HUES64 (cell line): ENCODE data around the gene TIMM21. TPM values are rescaled to one million over a fixed set of nuclear protein-coding genes. Genes with fewer than 3 reads are reported as not detected.

Source experiments
- H3K27ac ChIP-seq: 2 replicates; pipeline ENCODE4 v1.7.0; 2013; ENCODE audit warnings: low read depth, low read length, inconsistent platforms
- H3K27me3 ChIP-seq: 2 replicates; pipeline ENCODE4 v1.6.1; 2013; ENCODE audit warnings: mild to moderate bottlenecking, low read length; ENCODE audit not compliant: insufficient read depth
- H3K36me3 ChIP-seq: 2 replicates; pipeline ENCODE4 v1.6.1; 2013; ENCODE audit warnings: mild to moderate bottlenecking, low read length; ENCODE audit not compliant: insufficient read depth
- H3K4me1 ChIP-seq: 2 replicates; pipeline ENCODE4 v1.6.1; 2013; ENCODE audit warnings: mild to moderate bottlenecking, low read length, moderate library complexity; ENCODE audit not compliant: insufficient read depth
- H3K4me3 ChIP-seq: 2 replicates; pipeline ENCODE4 v1.5.1; 2013; ENCODE audit warnings: mild to moderate bottlenecking, low read length, moderate library complexity
- H3K9ac ChIP-seq: 2 replicates; pipeline ENCODE4 v1.6.1; 2013; ENCODE audit warnings: mild to moderate bottlenecking, low read depth, low read length
- H3K9me3 ChIP-seq: 2 replicates; pipeline ENCODE4 v1.6.1; 2013; ENCODE audit warnings: low read depth, low read length; ENCODE audit not compliant: insufficient read depth
- WGBS: fragments of 150-250, 120-280 bp; methylation state at CpG from one replicate; pipeline ENCODE4 v1.1.7; 2013; ENCODE audit warnings: missing lambda C conversion rate; 5-methylcytosine and 5-hydroxymethylcytosine counted together
- polyA plus RNA-seq, 2 experiments: library from polyadenylated mRNA; stranded (reverse); fragments of 50-300 nt; gene quantifications; one replicate each; pipeline ENCODE4 v1.2.3, GENCODE V29; 2013

The TIMM21 gene
- 51.1 TPM for polyA plus RNA-seq (2013, experiment 1 of 2)
- polyA plus RNA-seq (2013, experiment 2 of 2): 52.4 TPM

- peaks cover 9% of the 10 kb centered on the region; the same call in 1 of the 2 replicates for H3K4me1 ChIP-seq
- H3K9me3 ChIP-seq: no peaks in the 10 kb centered on the region
- peak within 1 kb of the TSS; percentile 78 for H3K4me3 ChIP-seq
- under 1% methylated on average over 58 of the region's 58 CpGs for WGBS
- peaks cover 7% of the 10 kb centered on the region; the same call in 1 of the 2 replicates for H3K27me3 ChIP-seq
- H3K36me3 ChIP-seq: peaks cover 11% of the 10 kb centered on the region
- H3K9ac ChIP-seq: peak within 1 kb of the TSS; percentile 84
- H3K27ac ChIP-seq: peak within 1 kb of the TSS; percentile 87
Measured at GRCh38 chr18:74147779-74148542, at the start of gene TIMM21, which contains the start of gene FBXO15. Gene TIMM21, plus strand, starts transcription at chr18:74148523. Its CDS starts 286 bp downstream, at chr18:74148809. Gene FBXO15, minus strand, starts transcription at chr18:74147834. Its CDS starts 49 bp downstream, at chr18:74147785.

- no CpG with 5 or more reads among the region's 2 CpGs for WGBS
- no peak overlapping the region for H3K4me3 ChIP-seq
- H3K27ac ChIP-seq: no peak overlapping the region
- no peaks in the 10 kb centered on the region for H3K27me3 ChIP-seq
- peaks cover 1% of the 10 kb centered on the region; the same call in 1 of the 2 replicates for H3K4me1 ChIP-seq
- peaks cover 15% of the 10 kb centered on the region for H3K9me3 ChIP-seq
- H3K36me3 ChIP-seq: no peaks in the 10 kb centered on the region
- no peak overlapping the region for H3K9ac ChIP-seq
Measured at GRCh38 chr18:74108460-74108859, 39.9 kb upstream of the TIMM21 start.

GRCh38 chr18:74110149-74110548 lies 38.2 kb upstream of the TIMM21 start:
- Histone ChIP-seq H3K36me3 (no peaks in the 10 kb centered on the region), H3K27ac (no peak overlapping the region), H3K9ac (no peak overlapping the region), H3K4me1 (peaks cover 18% of the 10 kb centered on the region), H3K9me3 (peaks cover 15% of the 10 kb centered on the region), H3K27me3 (no peaks in the 10 kb centered on the region), H3K4me3 (no peak overlapping the region)
- no CpG with 5 or more reads among the region's 1 CpG for WGBS

- Histone ChIP-seq H3K36me3 (no peaks in the 10 kb centered on the region), H3K27ac (no peak overlapping the region), H3K9me3 (peaks cover 15% of the 10 kb centered on the region), H3K9ac (no peak overlapping the region), H3K4me1 (peaks cover 26% of the 10 kb centered on the region), H3K4me3 (no peak overlapping the region), H3K27me3 (no peaks in the 10 kb centered on the region)
- WGBS: 94% methylated on average over 3 of the region's 4 CpGs
Measured at GRCh38 chr18:74110976-74111375, 37.3 kb upstream of the TIMM21 start.

GRCh38 chr18:74113711-74114110 lies 34.6 kb upstream of the TIMM21 start:
- Histone ChIP-seq H3K9ac (no peak overlapping the region), H3K27me3 (no peaks in the 10 kb centered on the region), H3K27ac (peak overlapping the region; percentile 45), H3K4me1 (peaks cover 36% of the 10 kb centered on the region), H3K9me3 (peaks cover 15% of the 10 kb centered on the region), H3K36me3 (no peaks in the 10 kb centered on the region), H3K4me3 (no peak overlapping the region)

- Histone ChIP-seq H3K27ac (peak overlapping the region; percentile 45), H3K4me1 (peaks cover 36% of the 10 kb centered on the region), H3K9me3 (peaks cover 15% of the 10 kb centered on the region), H3K27me3 (no peaks in the 10 kb centered on the region), H3K36me3 (no peaks in the 10 kb centered on the region), H3K4me3 (no peak overlapping the region), H3K9ac (no peak overlapping the region)
- WGBS: 77% methylated on average over 1 of the region's 1 CpG
Measured at GRCh38 chr18:74114116-74114515, 34.2 kb upstream of the TIMM21 start.

GRCh38 chr18:74115046-74115445 lies 33.3 kb upstream of the TIMM21 start:
- 85% methylated on average over 4 of the region's 4 CpGs for WGBS
- Histone ChIP-seq H3K9ac (no peak overlapping the region), H3K4me3 (no peak overlapping the region), H3K36me3 (no peaks in the 10 kb centered on the region), H3K27me3 (no peaks in the 10 kb centered on the region), H3K4me1 (peaks cover 36% of the 10 kb centered on the region), H3K9me3 (peaks cover 15% of the 10 kb centered on the region), H3K27ac (no peak overlapping the region)

GRCh38 chr18:74116633-74117554 lies 31.4 kb upstream of the TIMM21 start:
- Histone ChIP-seq H3K4me1 (peaks cover 36% of the 10 kb centered on the region), H3K36me3 (no peaks in the 10 kb centered on the region), H3K27ac (no peak overlapping the region), H3K4me3 (peak overlapping the region; percentile 19; the same call in 1 of the 2 replicates), H3K9me3 (peaks cover 11% of the 10 kb centered on the region), H3K9ac (no peak overlapping the region), H3K27me3 (no peaks in the 10 kb centered on the region)
- 40% methylated on average over 6 of the region's 9 CpGs for WGBS

- 0 out of 2 replicates have a peak, but pooled peaks cover 6% of the 10 kb centered on the region for H3K27me3 ChIP-seq
- H3K4me3 ChIP-seq: no peak overlapping the region
- H3K36me3 ChIP-seq: no peaks in the 10 kb centered on the region
- no peaks in the 10 kb centered on the region for H3K9me3 ChIP-seq
- WGBS: 96% methylated on average over 6 of the region's 6 CpGs
- no peak overlapping the region for H3K27ac ChIP-seq
- H3K4me1 ChIP-seq: peaks cover 14% of the 10 kb centered on the region
- no peak overlapping the region for H3K9ac ChIP-seq
Measured at GRCh38 chr18:74123200-74123599, 25.1 kb upstream of the TIMM21 start.

- Histone ChIP-seq H3K27ac (no peak overlapping the region), H3K9ac (no peak overlapping the region), H3K27me3 (0 out of 2 replicates have a peak, but pooled peaks cover 6% of the 10 kb centered on the region), H3K4me1 (peaks cover 14% of the 10 kb centered on the region), H3K4me3 (no peak overlapping the region), H3K36me3 (no peaks in the 10 kb centered on the region), H3K9me3 (no peaks in the 10 kb centered on the region)
- 87% methylated on average over 1 of the region's 1 CpG for WGBS
Measured at GRCh38 chr18:74124642-74125041, 23.7 kb upstream of the TIMM21 start.
